Heart right ventricle (tissue), 16 donors: Measurements from ENCODE around the gene SNTB2. TPM values are rescaled to one million over a fixed set of nuclear protein-coding genes. Genes with fewer than 3 reads are reported as not detected.

Experiments
- ATAC-seq, 8 donors: fragments of 200-7000 bp; cut with Tn5 transposase; one replicate each; pipeline ENCODE4 v1.9.1; 2020; ENCODE audit warnings: mild to moderate bottlenecking in 8 of 8, moderate library complexity in 8 of 8, moderate number of reproducible peaks in 1 of 8
- DNase-seq, 2 donors: peaks; one replicate each; pipeline ENCODE4 v3.0.0-alpha.2; 2020
- H3K27ac ChIP-seq, 10 donors: fragments of 200-600 bp; sonication (generic) in 2 of 10; one replicate each; pipeline versions ENCODE4 v1.5.0 to v1.8.0; 2020 to 2022; ENCODE audit warnings: mild to moderate bottlenecking in 3 of 10
- H3K27me3 ChIP-seq, 7 donors: fragments of 200-600 bp; one replicate each; pipeline ENCODE4 v1.8.0; 2021 to 2022; ENCODE audit warnings: mild to moderate bottlenecking in 2 of 7
- H3K36me3 ChIP-seq, 9 donors: fragments of 200-600 bp; sonication (generic) in 1 of 9; one replicate each; pipeline versions ENCODE4 v1.5.0 to v1.8.0; 2020 to 2022; ENCODE audit warnings: mild to moderate bottlenecking in 2 of 9
- H3K4me1 ChIP-seq, 9 donors: fragments of 200-600 bp; sonication (generic) in 1 of 9; one replicate each; pipeline versions ENCODE4 v1.5.0 to v1.8.0; 2020 to 2022; ENCODE audit warnings: mild to moderate bottlenecking in 4 of 9
- H3K4me3 ChIP-seq, 10 donors: fragments of 200-600 bp; sonication (generic) in 2 of 10; one replicate each; pipeline versions ENCODE4 v1.5.0 to v1.8.0; 2020 to 2022; ENCODE audit warnings: mild to moderate bottlenecking in 7 of 10, moderate library complexity in 2 of 10
- H3K9me3 ChIP-seq, 11 donors: fragments of 200-600 bp in 10 of 11; sonication (generic) in 2 of 11; one replicate each; pipeline versions ENCODE4 v1.5.0 to v1.8.0; 2013 to 2022; ENCODE audit warnings: mild to moderate bottlenecking in 2 of 11, control low read depth in 1 of 11, moderate library complexity in 1 of 11
- WGBS, 2 donors: extraction: QIAGEN DNeasy Blood & Tissue Kit; methylation state at CpG; one replicate each; pipeline ENCODE4 v1.1.7; 2013; ENCODE audit warnings: inconsistent platforms in 1 of 2; 5-methylcytosine and 5-hydroxymethylcytosine counted together
- intact Hi-C, 10 donors: fragments of 100-400 bp; cut with DNase I; formaldehyde crosslinking; loops; one replicate each; pipeline versions ENCODE4 v1.11.1 to v1.14.2; 2022
- polyA plus RNA-seq, 2 donors: library from polyadenylated mRNA; stranded (reverse); fragments of 200-250 nt; gene quantifications; one replicate each; pipeline ENCODE4 v1.2.3, GENCODE V29; 2013
- total RNA-seq, 10 donors: library from RNA; stranded (reverse); fragmentation: NEBNext Ultra II Directional in 3 of 10; extraction: Animal tissue kit (Norgen Biotek cat#: 25700) in 3 of 10; gene quantifications; one replicate each; pipeline versions ENCODE4 v1.2.1 to v1.2.4, GENCODE V29; 2021 to 2023
- TF ChIP-seq, protein P1 (sequence below), 9 donors: fragments of 200-600 bp; sonication (generic) in 2 of 9; IDR thresholded peaks; one replicate each; pipeline versions ENCODE4 v1.5.0 to v1.8.0; 2021 to 2022; ENCODE audit warnings: antibody characterized with exemption in 9 of 9, mild to moderate bottlenecking in 5 of 9, moderate library complexity in 1 of 9
- donor health status: Arrhythmogenic right ventricular cardiomyopathy.
- donor health status: ischemic (EF 13 %, LVEDD 7.1; RV severe dilation, severe dysfunction).
- donor health status: healthy with polysubstance abuse.
- donor health status: DM: no; HTN: yes; CAD: no.
- donor health status: DM: no; HTN: no; CAD: no.
- donor health status: ischemic (EF 25% LVEDD 6.9; RV normal size, moderate dysfunction).
- donor health status: ischemic (EF 25% LVEDD 5.7; RV mildly dilated, moderate dysfunction).
- donor health status: healthy.
- donor health status: DM: yes; HTN: yes; CAD: no.
- donor health status: Ischemic cardiomyopathy.
- donor health status: ischemic (EF 35%, LVEDD 5.7; RV mildly dilated, moderate dysfunction).
- donor health status: nonischemic (EF 11% LVEDD 7.7; RV severe dilation, severe dysfunction).
- donor health status: DM: yes; HTN: yes; CAD: no.
- donor health status: PGD.
- donor health status: ischemic (EF 29% LVEDD 5.4; RV normal size, mild dysfunction).
- donor health status: nonischemic (EF 23%, LVEDD 6.1; RV moderate dilation, normal function).

Gene SNTB2
- total and polyA plus RNA-seq, 12 donors = 3.0 to 15.7 (median 9.1) TPM

DNA sequence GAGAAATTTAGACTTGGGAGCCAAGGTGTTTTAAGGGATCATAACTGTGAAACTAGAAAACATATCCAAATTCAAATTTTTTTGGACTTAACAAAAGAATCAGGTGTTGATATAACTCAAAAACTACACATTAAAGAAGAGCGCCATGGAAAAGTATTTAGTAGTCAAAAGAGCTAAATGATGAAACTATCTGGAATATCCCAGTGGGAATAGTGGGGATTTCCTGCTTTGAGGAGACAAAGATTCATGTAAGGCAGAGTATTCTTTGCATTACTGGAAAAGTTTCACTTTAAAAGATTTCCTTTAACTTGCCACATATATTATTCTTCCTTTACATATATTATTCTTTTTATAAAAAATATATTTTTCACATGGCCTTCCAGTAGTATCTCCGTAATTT, 83.9 kb downstream of the SNTB2 start:
- no peak for ATAC-seq
- H3K27me3 ChIP-seq = no peaks in the 10 kb centered on the region
- 77 to 79% methylated on average over 2 of the region's 2 CpGs for WGBS, 2 donors
- intact Hi-C loops = loop anchor here in 1 of 10 donors (10.0 kb wide), 1 partner anchor 76 kb away; no protein-coding TSS in a partner anchor
- TF ChIP-seq, protein P1, sequence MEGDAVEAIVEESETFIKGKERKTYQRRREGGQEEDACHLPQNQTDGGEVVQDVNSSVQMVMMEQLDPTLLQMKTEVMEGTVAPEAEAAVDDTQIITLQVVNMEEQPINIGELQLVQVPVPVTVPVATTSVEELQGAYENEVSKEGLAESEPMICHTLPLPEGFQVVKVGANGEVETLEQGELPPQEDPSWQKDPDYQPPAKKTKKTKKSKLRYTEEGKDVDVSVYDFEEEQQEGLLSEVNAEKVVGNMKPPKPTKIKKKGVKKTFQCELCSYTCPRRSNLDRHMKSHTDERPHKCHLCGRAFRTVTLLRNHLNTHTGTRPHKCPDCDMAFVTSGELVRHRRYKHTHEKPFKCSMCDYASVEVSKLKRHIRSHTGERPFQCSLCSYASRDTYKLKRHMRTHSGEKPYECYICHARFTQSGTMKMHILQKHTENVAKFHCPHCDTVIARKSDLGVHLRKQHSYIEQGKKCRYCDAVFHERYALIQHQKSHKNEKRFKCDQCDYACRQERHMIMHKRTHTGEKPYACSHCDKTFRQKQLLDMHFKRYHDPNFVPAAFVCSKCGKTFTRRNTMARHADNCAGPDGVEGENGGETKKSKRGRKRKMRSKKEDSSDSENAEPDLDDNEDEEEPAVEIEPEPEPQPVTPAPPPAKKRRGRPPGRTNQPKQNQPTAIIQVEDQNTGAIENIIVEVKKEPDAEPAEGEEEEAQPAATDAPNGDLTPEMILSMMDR (IDR thresholded peaks at IDR 0.05) = no peak
- H3K4me3 ChIP-seq = no peak overlapping the region
- peaks cover 0 to 43% (median 0%) of the 10 kb centered on the region in 9 donors for H3K36me3 ChIP-seq
- peak overlapping the region in 1 of 10 donors; percentile 51 for H3K27ac ChIP-seq
- no peaks in the 10 kb centered on the region for H3K9me3 ChIP-seq
- H3K4me1 ChIP-seq = peaks cover 0 to 18% (median 9%) of the 10 kb centered on the region in 9 donors
- no peak for DNase-seq

DNA sequence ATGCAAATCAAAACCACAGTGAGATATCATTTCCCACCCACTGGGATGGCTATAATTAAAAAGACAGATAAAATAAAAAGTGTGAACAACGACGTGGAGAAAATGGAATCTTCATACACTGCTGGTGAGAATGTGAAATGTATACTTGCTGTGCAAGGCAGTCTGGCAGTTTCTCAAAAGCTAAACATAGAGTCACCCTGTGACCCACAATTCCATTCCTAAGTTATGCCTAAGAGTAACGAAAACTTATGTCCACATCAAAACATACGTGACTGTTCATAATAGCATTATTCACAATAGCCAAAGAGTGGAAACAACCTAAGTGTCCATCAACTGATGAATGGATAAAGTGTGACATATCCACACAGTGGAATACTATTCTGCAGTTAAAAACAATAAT, 86.0 kb downstream of the SNTB2 start:
- no peak for DNase-seq
- H3K4me3 ChIP-seq = no peak overlapping the region
- H3K27ac ChIP-seq = no peak overlapping the region
- peaks cover 0 to 27% (median 12%) of the 10 kb centered on the region in 9 donors for H3K4me1 ChIP-seq
- H3K9me3 ChIP-seq = no peaks in the 10 kb centered on the region
- ATAC-seq = no peak
- 55 to 63% methylated on average over 4 of the region's 4 CpGs for WGBS, 2 donors
- TF ChIP-seq, protein P1 (IDR thresholded peaks at IDR 0.05) = no peak
- H3K27me3 ChIP-seq = no peaks in the 10 kb centered on the region
- peaks cover 0 to 40% (median 0%) of the 10 kb centered on the region in 9 donors for H3K36me3 ChIP-seq
- intact Hi-C loops = loop anchor here in 1 of 10 donors (10.0 kb wide), 1 partner anchor 78 kb away; no protein-coding TSS in a partner anchor

DNA sequence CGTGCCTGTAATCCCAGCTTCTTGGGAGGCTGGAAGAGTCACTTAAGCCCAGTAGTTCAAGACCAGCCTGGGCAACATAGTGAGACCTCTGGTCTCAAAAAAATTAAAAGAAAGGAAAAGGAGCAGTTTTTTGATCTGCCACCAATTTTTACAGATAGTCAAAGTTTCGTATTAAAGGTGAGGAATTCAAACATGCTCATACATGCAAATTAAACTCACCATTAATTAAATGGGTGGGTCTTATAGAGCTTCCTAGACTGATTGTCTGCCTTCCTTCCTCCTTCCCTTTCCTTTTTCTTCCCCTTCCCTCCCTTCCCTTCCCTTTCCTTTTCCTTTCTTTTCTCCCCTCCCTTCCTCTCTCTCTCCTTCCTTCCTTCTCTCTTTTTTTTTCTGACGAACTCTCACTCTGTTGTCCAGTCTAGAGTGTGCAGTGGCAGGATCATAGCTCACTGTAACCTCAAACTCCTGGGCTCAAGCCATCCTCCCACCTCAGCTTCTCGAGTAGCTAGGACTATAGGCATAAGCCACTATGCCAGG, 87.8 kb downstream of the SNTB2 start:
- Histone ChIP-seq H3K27me3 (no peaks in the 10 kb centered on the region), H3K4me1 (peaks cover 0 to 27% (median 12%) of the 10 kb centered on the region in 9 donors), H3K4me3 (no peak overlapping the region), H3K9me3 (no peaks in the 10 kb centered on the region), H3K27ac (peak overlapping the region in 5 of 10 donors; percentile 0 to 51 (median 49)), H3K36me3 (peaks cover 0 to 36% (median 0%) of the 10 kb centered on the region in 9 donors)
- 80 to 81% methylated on average over 4 of the region's 4 CpGs for WGBS, 2 donors
- intact Hi-C loops = loop anchor here in 1 of 10 donors (10.0 kb wide), 1 partner anchor 80 kb away; no protein-coding TSS in a partner anchor
- no peak for ATAC-seq
- TF ChIP-seq, protein P1 (IDR thresholded peaks at IDR 0.05) = no peak
- no peak for DNase-seq

DNA sequence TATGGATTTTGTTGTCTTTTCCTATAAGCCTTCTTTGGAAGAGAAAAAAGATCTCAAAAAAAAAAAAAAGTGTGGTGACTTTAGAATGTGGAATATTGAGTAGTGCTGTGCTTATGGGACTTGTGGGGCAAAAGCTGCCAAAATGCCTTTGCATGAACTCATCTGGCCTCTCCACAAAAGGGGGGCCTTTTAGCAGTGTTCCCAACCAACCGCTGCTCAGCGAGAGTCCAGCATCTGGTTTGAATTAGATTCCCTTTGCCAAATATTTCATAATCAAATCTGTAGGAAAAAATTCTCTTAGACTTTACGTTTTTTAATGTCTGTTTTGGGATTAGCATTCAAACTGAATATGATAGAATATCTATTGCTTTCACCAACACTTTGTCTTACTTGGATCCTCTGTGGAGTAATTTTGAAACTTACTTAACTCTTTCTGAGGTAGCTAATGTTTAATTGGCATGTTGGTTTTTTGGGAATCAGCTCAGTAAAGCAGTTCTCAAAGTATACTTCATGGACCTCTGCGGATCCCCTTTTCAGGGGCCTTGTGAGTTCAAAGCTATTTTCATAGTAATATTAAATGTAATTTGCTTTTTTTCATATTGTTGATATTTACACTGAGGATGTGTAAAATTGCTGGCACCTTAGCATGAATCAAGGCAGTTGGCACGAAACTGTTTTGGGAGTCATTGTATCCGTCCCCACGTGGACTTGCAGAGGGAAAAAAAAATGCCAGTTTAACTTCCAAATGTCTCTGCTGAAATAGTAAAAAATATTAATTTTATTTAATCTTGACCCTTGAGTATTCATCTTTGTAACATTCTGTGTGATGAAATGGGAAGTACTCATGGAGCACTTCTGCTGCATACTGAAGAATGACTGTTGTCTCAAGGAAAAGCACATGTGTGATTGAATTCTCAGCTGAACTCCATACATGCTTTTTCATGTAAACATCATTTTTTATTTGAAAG, 89.5 kb downstream of the SNTB2 start:
- DNase-seq (peak; percentile 19 to 51), ATAC-seq (peak; percentile 84 to 98 (median 96))
- intact Hi-C loops = loop anchor here in 2 of 10 donors (1.0 to 10.0 kb wide), 2 partner anchors 22 to 82 kb away; no protein-coding TSS in a partner anchor
- H3K27ac ChIP-seq = peak overlapping the region in 6 of 10 donors; percentile 0 to 51 (median 32)
- peaks cover 0 to 19% (median 0%) of the 10 kb centered on the region in 9 donors for H3K36me3 ChIP-seq
- H3K4me1 ChIP-seq = peaks cover 0 to 27% (median 8%) of the 10 kb centered on the region in 9 donors
- TF ChIP-seq, protein P1 (IDR thresholded peaks at IDR 0.05) = no peak
- WGBS, 2 donors = 58 to 61% methylated on average over 7 of the region's 7 CpGs
- H3K9me3 ChIP-seq = no peaks in the 10 kb centered on the region
- H3K27me3 ChIP-seq = no peaks in the 10 kb centered on the region
- no peak overlapping the region for H3K4me3 ChIP-seq
